Measurements from ENCODE around the gene BTBD19. TPM values are rescaled to one million over a fixed set of nuclear protein-coding genes. Genes with fewer than 3 reads are reported as not detected.

The BTBD19 gene
- total and polyA plus RNA-seq, 9 of the 15 experiments (the other 6 are each of a cell fraction or from before 2014, with no cell fraction given) = 0.22 to 2.0 (median 0.95) TPM

- TF ChIP-seq MECOM (CRISPR knock-in tag; IDR thresholded peaks at IDR 0.05) (no peak), SMAD2 (IDR thresholded peaks at IDR 0.05; ENCODE audit: low read depth, low read length) (no peak), HLTF (IDR thresholded peaks at IDR 0.05) (no peak), EGR1 (conservative IDR thresholded peaks at IDR 0.05) (0 out of 2 replicates have a peak, but pooled peaks have one; percentile 27), TFE3 (CRISPR knock-in tag; IDR thresholded peaks at IDR 0.05) (no peak), THAP7 (CRISPR knock-in tag; IDR thresholded peaks at IDR 0.05) (no peak), ZNF134 (CRISPR knock-in tag; conservative IDR thresholded peaks at IDR 0.05) (no peak), DEAF1 (CRISPR knock-in tag; IDR thresholded peaks at IDR 0.05) (no peak), CAMTA2 (CRISPR knock-in tag; conservative IDR thresholded peaks at IDR 0.05) (no peak), ZNF384 (IDR thresholded peaks at IDR 0.05; ENCODE audit: low read depth, low read length) (no peak), NR0B1 (IDR thresholded peaks at IDR 0.05; ENCODE audit: partially characterized antibody) (no peak), CBFB (CRISPR knock-in tag; IDR thresholded peaks at IDR 0.05) (no peak), YBX1 (IDR thresholded peaks at IDR 0.05) (no peak), HMG20A (CRISPR knock-in tag; conservative IDR thresholded peaks at IDR 0.05) (no peak), ATF3 (IDR thresholded peaks at IDR 0.05) (no peak), ATF3 (CRISPR knock-in tag; conservative IDR thresholded peaks at IDR 0.05) (no peak), CREB3 (tag; conservative IDR thresholded peaks at IDR 0.05; ENCODE audit: low read depth) (no peak), MNT (conservative IDR thresholded peaks at IDR 0.05) (0 out of 4 replicates have a peak, but pooled peaks have one; percentile 16 to 49), ZNF239 (CRISPR knock-in tag; IDR thresholded peaks at IDR 0.05) (no peak), PPARD (CRISPR knock-in tag; IDR thresholded peaks at IDR 0.05) (no peak)
Observed at GRCh38 chr1:44801491-44802305, 6.6 kb upstream of the BTBD19 start (continued).

Measured in K562 (cell line).